ENCODE measurements around the gene PABPN1.

PABPN1 gene

DNA sequence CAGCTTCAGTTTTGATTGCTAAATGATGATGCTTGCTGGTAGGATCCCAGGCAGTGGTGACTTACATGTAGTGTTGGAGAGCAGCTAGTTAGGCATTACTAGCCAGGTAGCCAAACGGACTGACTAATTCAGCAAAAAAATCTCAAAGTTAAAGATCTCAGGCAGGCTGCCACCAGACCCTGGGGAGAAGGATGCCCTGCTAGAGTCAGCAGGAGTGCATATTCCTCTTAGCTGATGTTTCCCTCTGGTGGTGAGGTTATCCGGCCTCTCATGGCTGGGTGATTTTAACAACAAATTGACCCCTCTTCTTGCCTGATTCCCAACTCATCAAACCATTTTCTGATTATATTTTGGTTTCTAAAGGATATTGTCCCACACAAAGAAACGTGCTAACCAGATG lies 40.9 kb downstream of the PABPN1 start:
- TF ChIP-seq, protein P1, sequence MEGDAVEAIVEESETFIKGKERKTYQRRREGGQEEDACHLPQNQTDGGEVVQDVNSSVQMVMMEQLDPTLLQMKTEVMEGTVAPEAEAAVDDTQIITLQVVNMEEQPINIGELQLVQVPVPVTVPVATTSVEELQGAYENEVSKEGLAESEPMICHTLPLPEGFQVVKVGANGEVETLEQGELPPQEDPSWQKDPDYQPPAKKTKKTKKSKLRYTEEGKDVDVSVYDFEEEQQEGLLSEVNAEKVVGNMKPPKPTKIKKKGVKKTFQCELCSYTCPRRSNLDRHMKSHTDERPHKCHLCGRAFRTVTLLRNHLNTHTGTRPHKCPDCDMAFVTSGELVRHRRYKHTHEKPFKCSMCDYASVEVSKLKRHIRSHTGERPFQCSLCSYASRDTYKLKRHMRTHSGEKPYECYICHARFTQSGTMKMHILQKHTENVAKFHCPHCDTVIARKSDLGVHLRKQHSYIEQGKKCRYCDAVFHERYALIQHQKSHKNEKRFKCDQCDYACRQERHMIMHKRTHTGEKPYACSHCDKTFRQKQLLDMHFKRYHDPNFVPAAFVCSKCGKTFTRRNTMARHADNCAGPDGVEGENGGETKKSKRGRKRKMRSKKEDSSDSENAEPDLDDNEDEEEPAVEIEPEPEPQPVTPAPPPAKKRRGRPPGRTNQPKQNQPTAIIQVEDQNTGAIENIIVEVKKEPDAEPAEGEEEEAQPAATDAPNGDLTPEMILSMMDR (conservative IDR thresholded peaks at IDR 0.05; ENCODE audit: low read length), result peak; percentile 51
- DNase-seq (ENCODE audit: low read depth), result peak; percentile 26
- no peak overlapping the region for H3K4me3 ChIP-seq (ENCODE audit: low read length)

DNA sequence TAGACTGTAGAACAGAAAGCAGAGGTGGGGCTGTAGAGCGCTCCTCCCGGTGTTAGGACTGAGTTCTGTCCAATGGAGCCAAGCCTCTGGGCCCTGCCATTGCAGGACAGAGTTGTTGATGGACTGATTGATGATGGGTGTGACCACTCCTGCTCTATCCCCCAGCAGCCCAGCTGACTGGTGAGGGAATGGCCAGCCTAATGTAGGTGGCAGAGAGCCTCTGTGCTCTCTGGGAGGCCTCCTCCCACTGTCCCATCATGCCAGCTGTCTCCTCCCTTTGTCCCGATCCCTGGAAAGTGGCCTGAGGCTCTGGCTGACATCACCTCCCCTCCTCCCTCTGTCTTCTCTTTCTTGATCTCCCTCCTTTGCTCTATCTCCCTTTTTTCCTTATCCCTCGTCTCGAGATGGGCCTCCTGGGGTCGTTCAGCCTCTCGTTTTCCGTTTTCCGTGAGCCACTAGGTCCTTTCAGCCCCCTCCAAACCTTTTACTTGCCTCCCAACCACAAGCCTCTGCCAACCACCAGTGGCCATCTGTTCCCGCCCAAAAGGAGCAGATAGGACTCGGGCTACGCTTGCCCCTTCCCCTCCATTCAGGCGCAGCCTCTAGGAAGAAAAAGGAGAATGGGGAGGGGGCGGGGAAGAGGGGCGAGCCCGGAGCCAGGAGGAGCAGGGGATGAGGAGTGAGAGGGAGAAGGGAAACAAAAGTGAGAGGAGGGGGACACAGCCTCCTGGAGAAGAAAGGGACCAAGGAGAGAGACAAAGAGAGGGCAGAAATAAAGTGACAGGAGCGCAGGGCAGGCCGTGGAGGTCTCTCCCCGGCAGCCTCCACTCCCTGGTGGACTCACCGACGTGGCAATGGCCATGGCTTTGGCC lies 43.1 kb downstream of the PABPN1 start:
- peak; percentile 13 for DNase-seq (ENCODE audit: low read depth)
- TF ChIP-seq, protein P1 (conservative IDR thresholded peaks at IDR 0.05; ENCODE audit: low read length), result no peak
- H3K4me3 ChIP-seq (ENCODE audit: low read length), result peak overlapping the region; percentile 66

DNA sequence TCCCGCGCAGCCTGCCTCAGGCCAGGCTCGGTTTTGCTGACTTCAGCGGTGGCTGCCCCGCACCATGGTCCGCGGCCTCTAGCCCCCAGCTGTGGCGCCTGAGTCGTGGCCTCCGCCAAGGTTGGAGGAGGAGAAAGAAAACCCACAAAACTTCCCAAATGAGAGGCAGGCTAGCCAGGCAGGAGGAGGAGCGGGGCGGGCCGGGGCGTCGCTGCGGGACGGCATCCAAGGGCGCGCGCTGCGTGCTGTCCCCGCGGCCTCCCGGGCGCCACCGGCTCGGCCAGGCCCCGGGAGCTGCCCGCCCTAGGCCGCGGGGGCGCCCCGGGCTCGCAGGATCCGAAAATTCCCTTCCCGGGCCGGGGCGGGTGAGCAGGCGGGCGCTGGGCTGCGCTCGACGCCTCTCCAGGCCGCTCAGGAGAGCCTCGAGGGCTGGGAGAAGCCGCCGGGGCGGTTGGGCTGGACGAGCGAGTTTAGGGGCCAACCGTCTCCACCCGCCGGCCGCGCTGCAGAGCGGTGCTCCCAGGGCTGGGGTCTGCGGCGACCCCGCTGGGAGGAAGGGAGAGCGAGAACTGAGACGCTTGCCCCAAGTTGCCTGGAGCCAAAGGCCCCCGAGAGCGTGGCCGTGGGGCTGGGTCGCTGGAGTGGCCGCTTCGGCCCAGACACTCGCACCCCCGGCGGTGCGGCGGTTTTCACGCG lies 43.9 kb downstream of the PABPN1 start, which contains the start of gene EFS:
EFS (minus strand) TSS at position 137 of the 696 bp plus-strand sequence. CDS start 147 bp downstream, outside the sequence.
- DNase-seq (ENCODE audit: low read depth), result peak; percentile 38
- H3K4me3 ChIP-seq (ENCODE audit: low read length), result peak within 1 kb of the TSS; percentile 66
- TF ChIP-seq, protein P1 (conservative IDR thresholded peaks at IDR 0.05; ENCODE audit: low read length), result no peak

DNA sequence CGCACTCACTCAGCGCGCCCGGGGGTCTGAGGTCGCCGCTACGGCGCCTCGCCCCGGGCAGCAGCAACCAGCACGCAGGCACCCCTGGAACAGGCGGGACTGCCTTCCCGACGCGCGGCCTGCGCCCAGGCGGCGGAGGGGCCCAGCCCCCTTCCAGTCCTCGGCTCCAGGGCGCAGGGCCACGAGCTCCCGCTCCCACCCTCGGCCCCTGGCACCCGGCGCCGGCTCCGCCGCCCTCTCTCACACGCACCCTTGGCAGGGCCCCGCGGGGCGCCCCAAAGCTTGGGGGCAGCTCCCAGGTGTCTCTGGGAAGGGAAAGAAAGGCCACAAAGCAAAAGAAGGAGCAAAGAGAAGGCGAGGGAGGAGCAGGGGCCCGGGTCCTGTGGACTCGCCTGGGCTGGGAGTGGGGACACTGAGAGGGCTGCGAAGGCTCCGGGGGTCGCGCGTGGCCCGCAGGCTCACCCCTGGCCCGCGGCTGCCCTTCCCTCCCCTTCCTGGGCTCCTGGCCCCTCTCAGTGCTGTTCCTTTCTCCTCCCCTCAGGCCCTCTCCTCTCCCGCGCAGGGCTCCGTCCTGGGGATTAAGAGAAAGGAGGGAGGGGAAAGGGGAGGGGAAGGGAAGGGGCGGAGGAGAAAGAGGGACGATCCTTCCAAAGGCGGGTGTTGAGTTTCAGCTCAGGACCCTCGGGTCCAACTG lies 44.6 kb downstream of the PABPN1 start:
- TF ChIP-seq, protein P1 (conservative IDR thresholded peaks at IDR 0.05; ENCODE audit: low read length), result no peak
- no peak for DNase-seq (ENCODE audit: low read depth)
- peak overlapping the region; percentile 56 for H3K4me3 ChIP-seq (ENCODE audit: low read length)

DNA sequence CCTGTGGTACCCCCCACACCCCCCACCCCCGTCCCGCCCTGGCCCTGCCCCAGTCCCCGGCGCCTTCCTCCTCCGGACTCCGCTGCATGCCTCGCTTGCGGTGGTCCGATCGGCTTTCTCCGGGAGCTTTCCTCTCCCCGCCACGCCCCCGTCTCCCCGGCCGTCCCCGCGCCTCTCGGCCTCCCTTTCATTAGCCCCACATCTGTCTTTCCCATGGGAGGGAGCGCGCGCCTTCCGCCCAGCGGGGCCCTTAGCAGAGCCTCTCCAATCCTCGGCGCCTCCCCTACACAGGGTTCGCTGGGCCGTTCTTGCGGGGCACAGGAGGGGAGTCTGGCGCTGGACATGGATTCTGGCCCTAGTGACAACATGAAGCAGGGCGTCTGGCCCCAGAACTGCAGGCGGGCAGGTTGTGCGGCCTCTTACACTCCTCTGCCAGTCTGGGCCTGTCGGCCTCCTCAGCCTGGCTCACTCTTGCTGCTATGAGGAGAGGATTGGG lies 45.2 kb downstream of the PABPN1 start:
- H3K4me3 ChIP-seq (ENCODE audit: low read length), result peak overlapping the region; percentile 56
- TF ChIP-seq, protein P1 (conservative IDR thresholded peaks at IDR 0.05; ENCODE audit: low read length), result no peak
- peak; percentile 54 for DNase-seq (ENCODE audit: low read depth)

DNA sequence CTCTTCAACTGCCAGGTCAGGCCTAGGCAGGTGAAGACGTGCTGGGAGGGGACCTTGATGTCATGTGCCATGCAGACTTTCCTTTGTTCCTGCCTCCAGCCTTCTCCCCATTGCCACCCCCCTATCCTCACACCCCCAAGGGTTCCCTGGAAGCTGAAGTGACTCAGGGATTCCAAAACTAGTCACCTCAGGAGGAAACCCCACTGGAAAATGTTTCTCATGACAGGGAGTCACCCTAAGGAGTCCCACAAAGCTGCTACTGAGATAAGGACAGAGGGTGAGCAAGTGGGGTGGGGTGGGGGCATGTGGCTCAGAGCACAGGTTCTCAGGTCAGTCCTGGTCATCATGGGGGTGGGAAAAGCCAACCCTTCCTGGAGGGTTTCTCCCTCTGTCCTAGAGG lies 49.0 kb downstream of the PABPN1 start:
- DNase-seq (ENCODE audit: low read depth), result no peak
- no peak overlapping the region for H3K4me3 ChIP-seq (ENCODE audit: low read length)
- TF ChIP-seq, protein P1 (conservative IDR thresholded peaks at IDR 0.05; ENCODE audit: low read length), result no peak

Measured in AG10803 (cell line).